Caco-2 (cell line): ENCODE data around the gene ATP10D. TPM values are rescaled to one million over a fixed set of nuclear protein-coding genes. Genes with fewer than 3 reads are reported as not detected.

Source experiments
- BruUV-seq: library from RNA; stranded (reverse); fragments of 400-500 nt; replicated peaks from 2 replicates; lab custom pipeline; 2021; lab: Mats Ljungman, UMichigan
- CTCF ChIA-PET: fragments of 300-600 bp; sonication (Branson Sonifier 250); formaldehyde crosslinking; loops from one replicate; lab custom pipeline; 2022; ENCODE audit warnings: antibody characterized with exemption; lab: Charles Lee
- POLR2A ChIA-PET: fragments of 300-600 bp; sonication (Branson Sonifier 250); formaldehyde crosslinking; loops from one replicate; lab custom pipeline; 2022; ENCODE audit warnings: antibody characterized with exemption; lab: Charles Lee
- DNase-seq, 2 experiments: peaks; one replicate each; pipeline versions ENCODE4 v3.0.0 to v3.0.0-alpha.2; 2020 to 2022
- H3K27me3 ChIP-seq: replicated peaks from 2 replicates; pipeline ENCODE4 v1.6.0; 2011; ENCODE audit warnings: low read length; ENCODE audit not compliant: control insufficient read depth, insufficient read depth
- H3K36me3 ChIP-seq: 2 replicates; pipeline ENCODE4 v1.5.1; 2011; ENCODE audit warnings: low read length; ENCODE audit not compliant: control insufficient read depth, insufficient read depth
- H3K4me1 ChIP-seq: fragments of 250-450 bp; sonication (Bioruptor Pico); 2 replicates; pipeline ENCODE4 v1.5.1; 2020; ENCODE audit warnings: mild to moderate bottlenecking
- H3K4me3 ChIP-seq: 2 replicates; pipeline ENCODE4 v1.5.1; 2011; ENCODE audit warnings: low read depth, mild to moderate bottlenecking, control low read depth, low read length
- H3K9me3 ChIP-seq: fragments of 250-450 bp; sonication (Bioruptor Pico); 2 replicates; pipeline ENCODE4 v1.5.1; 2020; ENCODE audit warnings: mild to moderate bottlenecking, moderate library complexity
- H3K27ac Mint-ChIP-seq: one replicate; pipeline ENCODE4 v1.8.0; 2022; ENCODE audit warnings: mixed read lengths; ENCODE audit not compliant: unreplicated experiment
- H3K27me3 Mint-ChIP-seq: one replicate; pipeline ENCODE4 v1.8.0; 2022; ENCODE audit warnings: mixed read lengths; ENCODE audit not compliant: insufficient read depth, unreplicated experiment
- H3K36me3 Mint-ChIP-seq: one replicate; pipeline ENCODE4 v1.8.0; 2022; ENCODE audit warnings: mild to moderate bottlenecking, mixed read lengths; ENCODE audit not compliant: insufficient read depth, unreplicated experiment
- H3K4me1 Mint-ChIP-seq: one replicate; pipeline ENCODE4 v1.8.0; 2022; ENCODE audit warnings: low read depth, mixed read lengths; ENCODE audit not compliant: unreplicated experiment
- H3K4me3 Mint-ChIP-seq: one replicate; pipeline ENCODE4 v1.8.0; 2022; ENCODE audit warnings: mild to moderate bottlenecking, moderate library complexity, mixed read lengths; ENCODE audit not compliant: unreplicated experiment
- H3K9me3 Mint-ChIP-seq: one replicate; pipeline ENCODE4 v1.8.0; 2022; ENCODE audit warnings: mixed read lengths; ENCODE audit not compliant: unreplicated experiment
- CTCF ChIP-seq, 2 experiments: fragments of 200-600 bp in 1 of 2; IDR thresholded peaks; 1 replicate in 1 of 2; 2 replicates in 1 of 2; pipeline versions ENCODE4 v1.5.1 to v1.8.0; 2011 to 2022; ENCODE audit warnings: antibody characterized with exemption in 1 of 2, control low read depth in 1 of 2, inconsistent platforms in 1 of 2, low read depth in 1 of 2, low read length in 1 of 2, mild to moderate bottlenecking in 1 of 2, moderate library complexity in 1 of 2; ENCODE audit not compliant: insufficient read depth in 1 of 2, severe bottlenecking in 1 of 2, unreplicated experiment in 1 of 2
- intact Hi-C: fragments of 100-400 bp; cut with micrococcal nuclease; formaldehyde crosslinking; loops from one replicate; pipeline ENCODE4 v1.10.0; 2022; ENCODE audit not compliant: unreplicated experiment
- total RNA-seq: library from RNA; stranded (reverse); gene quantifications from 2 replicates; pipeline ENCODE4 v1.2.3, GENCODE V29; 2022

Gene ATP10D
- total RNA-seq, 1 experiment from 2014 or later = 44.5 TPM

GRCh38 chr4:47532658-47533057 is 47.6 kb downstream of the ATP10D start:
- intact Hi-C loops = loop anchor here (5.0 kb wide), 1 partner anchor 45 kb away; the partner anchor contains the start of gene ATP10D
- peaks cover 9% of the 10 kb centered on the region; the same call in 1 of the 2 replicates for H3K9me3 ChIP-seq
- ChIA-PET POLR2A (no interaction called here), CTCF (no interaction called here)
- no peak overlapping the region for H3K4me3 Mint-ChIP-seq
- H3K36me3 Mint-ChIP-seq = peaks cover 48% of the 10 kb centered on the region
- no peak for TF ChIP-seq CTCF (IDR thresholded peaks at IDR 0.05; ENCODE audit: insufficient read depth in 1 of 2, low read depth in 1 of 2, low read length in 1 of 2, severe bottlenecking in 1 of 2, unreplicated experiment in 1 of 2)
- H3K9me3 Mint-ChIP-seq = peaks cover 10% of the 10 kb centered on the region
- BruUV-seq = no TSS peak
- peak overlapping the region; percentile 76 for H3K27ac Mint-ChIP-seq
- H3K36me3 ChIP-seq = no peaks in the 10 kb centered on the region; the same call in 1 of the 2 replicates
- no peak overlapping the region for H3K4me3 ChIP-seq
- peaks cover 29% of the 10 kb centered on the region for H3K4me1 Mint-ChIP-seq
- H3K27me3 Mint-ChIP-seq = no peaks in the 10 kb centered on the region
- H3K27me3 ChIP-seq = no peaks in the 10 kb centered on the region
- DNase-seq = no peak
- H3K4me1 ChIP-seq = peaks cover 28% of the 10 kb centered on the region

GRCh38 chr4:47533689-47534347 is 48.7 kb downstream of the ATP10D start:
- no peaks in the 10 kb centered on the region for H3K27me3 ChIP-seq
- no TSS peak for BruUV-seq
- peaks cover 8% of the 10 kb centered on the region; the same call in 1 of the 2 replicates for H3K9me3 ChIP-seq
- intact Hi-C loops = loop anchor here (5.0 kb wide), 1 partner anchor 47 kb away; the partner anchor contains the start of gene ATP10D
- no peaks in the 10 kb centered on the region; the same call in 1 of the 2 replicates for H3K36me3 ChIP-seq
- Mint-ChIP-seq H3K9me3 (peaks cover 10% of the 10 kb centered on the region), H3K27me3 (no peaks in the 10 kb centered on the region), H3K36me3 (peaks cover 48% of the 10 kb centered on the region), H3K4me3 (no peak overlapping the region), H3K4me1 (peaks cover 29% of the 10 kb centered on the region), H3K27ac (no peak overlapping the region)
- H3K4me1 ChIP-seq = peaks cover 28% of the 10 kb centered on the region
- DNase-seq = no peak
- ChIA-PET CTCF (no interaction called here), POLR2A (no interaction called here)
- no peak overlapping the region for H3K4me3 ChIP-seq
- TF ChIP-seq CTCF (IDR thresholded peaks at IDR 0.05; ENCODE audit: insufficient read depth in 1 of 2, low read depth in 1 of 2, low read length in 1 of 2, severe bottlenecking in 1 of 2, unreplicated experiment in 1 of 2) = no peak

- H3K4me1 ChIP-seq = peaks cover 28% of the 10 kb centered on the region
- CTCF ChIA-PET = no interaction called here
- Mint-ChIP-seq H3K27me3 (no peaks in the 10 kb centered on the region), H3K36me3 (peaks cover 41% of the 10 kb centered on the region), H3K4me3 (no peak overlapping the region), H3K27ac (no peak overlapping the region), H3K4me1 (peaks cover 29% of the 10 kb centered on the region), H3K9me3 (peaks cover 3% of the 10 kb centered on the region)
- no peaks in the 10 kb centered on the region for H3K27me3 ChIP-seq
- POLR2A ChIA-PET = no interaction called here
- no peak for DNase-seq
- H3K36me3 ChIP-seq = no peaks in the 10 kb centered on the region; the same call in 1 of the 2 replicates
- peaks cover 3% of the 10 kb centered on the region; the same call in 1 of the 2 replicates for H3K9me3 ChIP-seq
- TF ChIP-seq CTCF (IDR thresholded peaks at IDR 0.05; ENCODE audit: insufficient read depth in 1 of 2, low read depth in 1 of 2, low read length in 1 of 2, severe bottlenecking in 1 of 2, unreplicated experiment in 1 of 2) = no peak
- no peak overlapping the region for H3K4me3 ChIP-seq
- BruUV-seq = no TSS peak
- intact Hi-C loops = loop anchor here (5.0 kb wide), 1 partner anchor 47 kb away; the partner anchor contains the start of gene ATP10D
Measured at GRCh38 chr4:47534772-47535171, 49.7 kb downstream of the ATP10D start.
